ENCODE measurements around the gene RAP1GAP2. TPM values are rescaled to one million over a fixed set of nuclear protein-coding genes. Genes with fewer than 3 reads are reported as not detected.
"Not testable (repeated sequence)": the region's sequence is repeated elsewhere in the genome, so short reads cannot be mapped to it uniquely, and the experiment has no call there.

The RAP1GAP2 gene
- total RNA-seq, 1 donor from 2014 or later, result 10.4 TPM

DNA sequence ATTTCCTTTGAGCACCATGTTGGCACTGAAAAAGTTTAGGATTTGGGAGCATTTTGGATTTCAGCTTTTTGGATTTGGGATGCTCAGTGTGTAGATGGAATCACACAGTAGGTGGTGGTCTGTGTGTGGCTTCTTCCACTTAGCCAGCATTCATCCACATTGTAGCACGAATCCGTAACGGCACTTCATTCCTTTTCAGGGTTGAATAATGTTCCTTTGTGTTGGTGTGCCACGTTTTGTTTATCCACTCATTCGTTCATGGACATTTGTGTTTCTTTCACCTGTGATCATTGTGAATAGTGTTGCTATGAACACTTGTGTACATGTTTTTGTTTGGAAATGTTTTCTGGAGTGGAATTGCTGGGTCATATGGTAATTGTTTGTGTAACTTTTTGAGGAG is 85.1 kb downstream of the RAP1GAP2 start:
- no peak for DNase-seq (ENCODE audit: low spot score)

DNA sequence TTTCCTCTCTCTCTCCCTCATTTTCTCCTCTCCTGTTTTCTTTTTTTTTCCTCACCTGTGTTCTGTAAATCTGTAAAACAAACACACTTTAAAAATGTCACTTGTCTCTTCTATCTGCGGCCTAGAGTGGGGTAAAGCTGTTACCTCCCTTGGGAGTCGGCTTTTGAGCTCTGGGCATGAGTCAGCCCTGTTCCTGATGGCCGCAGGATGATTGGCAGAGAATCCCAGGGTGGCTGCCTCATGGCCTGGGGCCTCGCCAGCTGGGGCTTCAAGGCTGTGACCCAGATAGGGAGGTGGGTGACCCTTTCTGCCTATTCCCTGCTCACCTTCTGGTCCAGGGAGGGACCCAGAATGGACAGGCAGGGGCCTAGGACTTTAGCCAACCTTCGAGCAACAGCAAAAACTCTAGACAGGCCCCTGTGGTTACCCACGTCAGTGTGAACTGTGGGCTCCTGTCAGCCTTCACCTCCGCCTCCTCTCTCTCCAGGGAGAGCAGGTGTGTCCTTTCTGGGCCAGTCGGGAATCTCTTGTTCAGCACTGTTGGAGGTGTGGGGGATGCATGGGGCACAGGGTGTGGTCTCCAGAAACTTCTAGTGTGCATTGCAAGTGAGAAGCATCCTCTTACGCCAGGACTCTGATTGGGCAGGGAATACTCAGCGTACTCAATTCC is 87.4 kb downstream of the RAP1GAP2 start:
- DNase-seq (ENCODE audit: low spot score), result no peak

DNA sequence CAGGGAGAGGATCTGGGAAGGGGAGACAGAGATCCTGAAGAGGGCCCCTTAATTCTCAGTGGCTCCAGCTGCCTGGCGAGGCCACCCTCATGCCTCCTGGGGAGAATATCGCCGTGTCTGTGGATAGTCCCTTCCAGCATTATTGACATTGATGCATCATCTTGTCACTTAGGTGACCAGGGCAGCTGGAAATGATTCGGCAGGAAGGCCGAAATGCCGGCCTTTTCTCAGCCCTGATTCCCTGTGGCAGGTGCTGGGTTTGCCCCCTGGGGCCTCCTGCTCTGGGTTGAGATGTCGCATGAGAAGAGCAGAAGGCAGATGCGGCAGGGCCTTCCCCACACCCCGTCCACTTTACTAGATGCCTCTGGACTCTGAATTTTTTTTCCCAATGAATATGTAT is 89.5 kb downstream of the RAP1GAP2 start:
- no peak for DNase-seq (ENCODE audit: low spot score)

- DNase-seq (ENCODE audit: low spot score), result no peak
These were observed 92.1 kb downstream of the RAP1GAP2 start for GRCh38 chr17:2888326-2888725.

DNA sequence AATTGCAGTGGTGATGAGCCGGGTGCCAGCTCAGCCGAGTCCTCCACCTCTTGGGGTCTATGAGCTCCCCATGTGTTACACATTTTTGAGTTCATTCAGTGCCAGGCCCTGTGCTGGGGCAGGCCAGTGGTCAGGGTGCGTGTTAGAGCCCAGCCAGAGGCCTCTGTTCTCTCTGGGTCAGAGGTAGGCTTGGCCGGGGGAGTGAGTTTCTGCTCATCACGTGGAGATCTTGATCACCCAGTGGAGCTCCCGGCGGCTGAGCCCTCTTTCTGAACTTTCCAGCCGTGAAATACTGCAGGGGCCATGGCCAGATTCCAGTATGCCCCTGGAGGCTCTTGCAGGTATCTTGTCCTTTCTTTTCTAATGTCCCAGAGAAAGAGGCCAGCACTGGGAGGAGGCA is 93.0 kb downstream of the RAP1GAP2 start:
- DNase-seq (ENCODE audit: low spot score), result no peak

DNA sequence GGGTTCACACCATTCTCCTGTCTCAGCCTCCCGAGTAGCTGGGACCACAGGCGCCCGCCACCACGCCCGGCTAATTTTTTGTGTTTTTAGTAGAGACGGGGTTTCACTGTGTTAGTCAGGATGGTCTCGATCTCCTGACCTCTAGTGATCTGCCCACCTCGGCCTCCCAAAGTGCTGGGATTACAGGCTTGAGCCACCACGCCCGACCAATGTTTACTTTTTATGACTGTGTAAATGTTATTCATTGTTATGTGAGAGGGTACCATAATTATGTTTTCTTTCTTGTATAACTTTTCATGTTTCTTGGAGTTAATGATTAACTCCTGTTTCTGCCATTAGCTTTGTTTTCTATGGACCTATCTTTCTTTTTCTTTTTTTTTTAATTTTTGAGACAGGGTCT is 94.5 kb downstream of the RAP1GAP2 start:
- DNase-seq (ENCODE audit: low spot score), result not testable (repeated sequence)

- DNase-seq (ENCODE audit: low spot score), result no peak
These were observed 96.2 kb downstream of the RAP1GAP2 start for GRCh38 chr17:2892305-2892971.

GRCh38 chr17:2893422-2893914 is 97.2 kb downstream of the RAP1GAP2 start:
- DNase-seq (ENCODE audit: low spot score), result peak; percentile 87

DNA sequence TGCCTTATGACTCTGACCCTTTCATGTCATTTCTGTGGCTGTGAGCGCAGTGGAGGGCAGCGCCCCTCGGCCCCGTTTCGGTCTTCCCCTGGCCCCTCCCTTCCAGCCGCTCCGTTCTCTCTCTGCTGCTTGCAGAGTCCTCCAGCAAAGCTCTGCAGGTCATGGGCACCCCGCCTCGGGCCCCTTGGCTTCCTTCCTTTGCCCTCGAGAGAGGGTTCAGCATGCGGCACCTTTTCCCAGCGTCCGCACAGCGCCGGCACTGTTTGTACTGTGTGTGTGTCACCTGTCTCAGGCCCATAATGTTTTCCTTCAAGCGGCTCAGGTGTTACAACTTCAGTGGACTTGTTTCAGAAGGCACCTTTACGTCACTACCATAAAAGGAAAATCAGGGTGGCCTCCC is 98.5 kb downstream of the RAP1GAP2 start:
- DNase-seq (ENCODE audit: low spot score), result no peak

DNA sequence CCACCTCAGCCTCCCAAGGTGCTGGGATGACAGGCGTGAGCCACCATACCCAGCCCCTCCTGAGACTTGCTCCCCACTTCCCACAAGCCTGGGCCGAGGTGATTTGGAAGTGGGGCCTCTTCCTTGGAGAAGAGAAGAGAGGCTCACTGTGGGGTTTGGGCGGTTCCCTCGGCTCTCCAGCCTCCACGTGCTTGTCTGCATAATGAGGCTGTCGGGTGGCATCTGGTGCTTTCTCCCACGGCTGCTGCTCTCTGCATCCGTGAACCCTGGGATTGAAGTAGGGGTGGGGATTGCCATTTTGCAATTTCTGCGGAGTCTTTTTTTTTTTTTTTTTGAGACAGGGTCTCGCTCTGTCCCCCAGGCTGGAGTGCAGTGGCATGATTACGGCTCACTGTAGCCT is 101.4 kb downstream of the RAP1GAP2 start:
- no peak for DNase-seq (ENCODE audit: low spot score)

DNA sequence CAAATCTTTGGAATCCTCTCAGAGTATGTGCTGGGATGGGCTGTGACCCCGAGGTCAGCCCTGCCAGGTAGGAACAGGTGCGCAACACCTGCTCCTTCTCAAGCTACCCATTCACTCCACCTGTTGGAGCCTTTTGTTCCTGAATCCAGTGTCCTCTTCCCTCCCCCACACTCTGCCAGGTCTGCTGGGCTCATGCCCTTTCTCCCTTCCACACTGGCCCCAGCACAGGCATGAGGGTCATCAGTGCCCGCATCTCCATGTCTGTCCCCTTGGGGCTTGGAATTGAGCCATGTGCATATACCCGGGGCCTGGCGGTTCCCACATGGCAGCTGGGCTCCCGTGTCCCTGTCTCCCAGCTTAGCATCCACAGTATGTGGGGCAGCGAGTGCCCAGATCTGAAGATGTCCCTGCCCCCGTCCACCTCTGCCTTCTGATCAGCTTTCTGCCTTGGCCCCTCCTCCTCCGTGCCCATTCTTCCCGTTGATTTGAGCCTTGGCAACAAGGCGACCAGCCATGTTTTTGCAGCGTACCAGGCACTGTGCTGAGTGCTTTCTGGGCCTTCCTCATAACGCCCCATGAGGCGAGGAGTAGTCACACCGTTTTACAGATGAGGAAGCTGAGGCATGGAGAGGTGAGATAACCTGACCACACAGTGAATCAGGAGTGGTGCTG is 102.2 kb downstream of the RAP1GAP2 start:
- no peak for DNase-seq (ENCODE audit: low spot score)

DNA sequence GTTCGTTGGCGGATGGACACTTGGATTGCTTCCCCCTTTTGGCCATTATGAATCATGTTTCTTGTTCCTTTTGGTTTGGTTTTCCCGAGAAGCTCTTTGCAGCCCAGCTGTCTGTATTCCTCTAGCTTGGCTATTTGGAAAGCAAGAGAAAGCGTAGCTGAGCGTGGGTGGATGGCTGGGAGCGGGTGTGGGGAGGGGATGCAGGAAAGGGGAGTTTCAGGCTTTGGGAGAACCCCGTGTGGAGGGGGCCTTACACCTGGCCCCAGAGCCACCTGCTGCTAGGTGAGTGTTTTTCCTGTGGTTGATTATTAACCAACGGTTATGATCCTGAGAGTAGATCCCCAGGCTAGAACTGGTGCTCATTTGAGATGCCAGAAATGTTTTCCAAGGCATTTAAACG is 103.7 kb downstream of the RAP1GAP2 start:
- no peak for DNase-seq (ENCODE audit: low spot score)

GRCh38 chr17:2900842-2901241 is 104.6 kb downstream of the RAP1GAP2 start:
- no peak for DNase-seq (ENCODE audit: low spot score)

DNA sequence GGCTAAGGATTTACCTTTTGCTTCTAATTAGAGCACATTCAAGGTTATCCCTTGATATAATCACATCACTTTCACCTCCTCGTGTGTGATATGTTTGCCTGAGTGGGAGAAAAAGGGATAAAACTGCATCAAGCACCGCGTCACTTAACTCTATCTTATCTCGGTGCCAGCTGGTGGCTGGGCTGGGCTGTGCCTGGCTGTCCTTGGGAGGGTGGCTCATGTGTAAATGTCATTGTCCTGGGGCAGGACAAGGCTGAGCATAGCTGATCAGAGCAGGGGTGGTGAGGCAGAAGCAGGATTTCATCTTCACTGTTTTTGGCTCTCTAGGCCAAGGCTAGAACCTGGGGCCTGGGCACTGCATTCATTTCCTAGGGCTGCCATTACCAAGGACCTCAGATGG is 105.3 kb downstream of the RAP1GAP2 start:
- no peak for DNase-seq (ENCODE audit: low spot score)

GRCh38 chr17:2902546-2902945 is 106.3 kb downstream of the RAP1GAP2 start:
- no peak for DNase-seq (ENCODE audit: low spot score)

DNA sequence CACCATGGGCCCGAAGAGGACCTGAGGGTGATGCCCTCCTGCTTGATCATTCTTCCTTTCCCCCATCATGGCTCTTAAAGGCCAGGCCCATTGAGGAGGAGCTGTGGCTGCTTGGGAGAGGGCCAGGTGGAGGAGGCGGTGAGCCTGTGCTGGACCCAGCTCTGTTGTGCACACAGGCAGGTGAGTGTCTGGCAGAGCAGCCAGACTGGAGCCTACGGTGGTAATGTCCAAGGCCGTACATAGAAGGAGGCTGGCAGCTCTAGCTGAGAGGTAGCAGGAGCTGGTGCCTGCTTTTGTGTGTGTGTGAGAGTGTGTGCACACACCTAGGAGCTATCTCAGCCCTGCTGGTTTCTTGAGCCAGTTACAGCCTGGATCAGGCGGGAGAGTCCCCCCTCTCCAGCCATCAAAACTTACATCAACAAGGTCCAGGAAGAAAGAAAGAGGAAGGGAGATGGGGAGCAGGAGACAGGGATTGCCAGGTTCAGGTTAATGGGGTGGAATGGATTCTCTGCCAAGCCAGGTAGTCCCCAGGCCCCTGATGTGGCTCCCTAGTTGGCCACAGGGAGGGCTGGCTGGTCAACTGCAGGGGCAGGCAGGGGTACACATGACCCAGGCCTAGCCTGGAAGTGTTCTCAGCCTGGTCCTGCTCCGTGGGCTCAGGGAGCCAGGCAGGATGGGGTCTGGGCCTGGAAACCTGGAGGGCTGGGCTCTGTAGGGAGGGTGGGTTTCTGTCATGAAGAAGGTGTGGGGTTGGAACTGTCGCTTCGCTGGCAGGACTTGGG is 107.1 kb downstream of the RAP1GAP2 start:
- no peak for DNase-seq (ENCODE audit: low spot score)

DNA sequence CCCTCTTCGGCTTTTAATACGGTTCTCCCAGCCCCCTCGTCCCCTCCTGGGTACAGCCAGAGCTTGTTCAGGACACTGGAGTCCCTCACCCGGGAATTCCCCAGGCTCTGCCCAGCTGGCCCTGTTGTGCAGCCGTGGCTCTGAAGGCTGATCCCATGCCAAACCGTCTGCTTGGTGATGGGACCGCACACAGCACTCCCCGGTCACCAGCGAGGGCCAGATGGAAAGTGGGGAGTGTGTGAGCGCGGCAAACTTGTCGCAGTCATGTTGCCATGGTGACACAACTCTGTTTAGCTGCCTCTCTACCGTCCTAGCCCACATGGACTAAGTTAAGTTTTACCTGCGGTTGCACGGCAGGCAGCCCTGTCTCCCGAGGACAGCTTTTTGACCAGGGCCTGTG is 107.9 kb downstream of the RAP1GAP2 start:
- DNase-seq (ENCODE audit: low spot score), result no peak

- no peak for DNase-seq (ENCODE audit: low spot score)
These were observed 109.0 kb downstream of the RAP1GAP2 start for GRCh38 chr17:2905269-2905668.

DNA sequence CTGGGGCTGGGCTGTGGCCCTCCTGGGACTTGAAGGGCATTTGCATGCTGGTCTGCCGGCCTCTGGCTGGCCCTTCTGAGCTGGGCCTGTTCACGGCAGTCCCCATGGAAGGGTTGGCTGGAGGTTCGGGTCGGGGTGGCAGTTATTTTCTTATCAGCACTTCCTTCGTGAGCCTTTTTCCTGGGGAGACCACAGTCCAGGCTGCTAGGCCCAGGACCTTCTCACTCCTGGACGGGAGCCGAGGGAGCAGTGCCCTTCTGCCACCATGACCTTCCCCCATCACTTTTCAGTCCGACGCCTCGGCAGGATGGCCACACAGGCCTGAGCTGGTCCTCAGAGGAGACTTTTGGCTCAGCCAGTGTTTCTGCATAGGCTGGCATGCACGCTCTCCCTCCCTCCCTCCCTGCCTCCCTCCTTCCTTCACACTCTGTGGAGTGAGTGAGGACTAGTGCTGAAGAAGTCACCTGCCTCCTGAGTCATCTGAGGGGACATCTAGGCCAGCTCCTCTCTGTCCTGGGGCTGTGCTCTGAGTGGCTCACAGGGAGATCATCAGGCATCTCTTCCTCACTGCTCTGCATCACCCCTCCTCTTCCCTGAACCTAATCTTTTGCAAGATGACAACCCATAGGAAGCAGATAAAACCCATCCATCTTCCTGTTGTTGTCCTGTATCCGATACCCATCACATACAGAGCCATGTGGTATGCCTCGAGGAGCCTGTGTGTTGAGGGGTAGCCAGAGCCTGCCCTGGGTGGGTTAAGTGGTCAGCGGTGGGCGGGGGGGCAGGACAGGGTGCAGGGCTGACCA is 109.7 kb downstream of the RAP1GAP2 start:
- no peak for DNase-seq (ENCODE audit: low spot score)

- no peak for DNase-seq (ENCODE audit: low spot score)
These were observed 110.7 kb downstream of the RAP1GAP2 start for GRCh38 chr17:2906901-2907300.

Measured in mesenteric fat pad (tissue), 1 donor.